Stimulated activated CD8-positive, alpha-beta memory T cell treated with anti-CD3 and anti-CD28 coated beads, Interleukin-15, amount 100 ng/mL, for 24 hours (primary cell): ENCODE measurements around the gene SIVA1.

Experiments used
- DNase-seq: peaks from one replicate; pipeline ENCODE4 v3.0.0-alpha.2; 2020; ENCODE audit warnings: low read depth

SIVA1 gene

GRCh38 chr14:104752735-104753527, at the start of gene SIVA1:
TSS of gene SIVA1 (plus strand) at chr14:104753147. CDS start at chr14:104753202, 55 bp downstream.
- peak; percentile 98 for DNase-seq

- DNase-seq: no peak
These were observed 49.7 kb upstream of the SIVA1 start for GRCh38 chr14:104703269-104703668.

GRCh38 chr14:104704252-104704651, 48.7 kb upstream of the SIVA1 start:
- no peak for DNase-seq

- DNase-seq: no peak
These were observed 47.5 kb upstream of the SIVA1 start for GRCh38 chr14:104705340-104706047.

GRCh38 chr14:104706733-104707607, 46.0 kb upstream of the SIVA1 start:
- no peak for DNase-seq

GRCh38 chr14:104707608-104708595, 45.0 kb upstream of the SIVA1 start:
- DNase-seq: no peak

GRCh38 chr14:104708606-104709268, 44.2 kb upstream of the SIVA1 start:
- DNase-seq: peak; percentile 51

GRCh38 chr14:104709387-104710039, 43.4 kb upstream of the SIVA1 start:
- DNase-seq: no peak

- DNase-seq: no peak
These were observed 42.7 kb upstream of the SIVA1 start for GRCh38 chr14:104710071-104710735.

- no peak for DNase-seq
These were observed 39.8 kb upstream of the SIVA1 start for GRCh38 chr14:104712881-104713734.

GRCh38 chr14:104714066-104714465, 38.9 kb upstream of the SIVA1 start:
- DNase-seq: no peak

- no peak for DNase-seq
These were observed 38.3 kb upstream of the SIVA1 start for GRCh38 chr14:104714681-104715080.

- DNase-seq: no peak
These were observed 37.5 kb upstream of the SIVA1 start for GRCh38 chr14:104715416-104715815.

GRCh38 chr14:104715871-104716270, 37.1 kb upstream of the SIVA1 start:
- DNase-seq: no peak

- no peak for DNase-seq
These were observed 35.8 kb upstream of the SIVA1 start for GRCh38 chr14:104717137-104717536.

GRCh38 chr14:104717646-104718045, 35.3 kb upstream of the SIVA1 start:
- no peak for DNase-seq

GRCh38 chr14:104718147-104718546, 34.8 kb upstream of the SIVA1 start:
- no peak for DNase-seq

GRCh38 chr14:104718871-104719270, 34.1 kb upstream of the SIVA1 start:
- no peak for DNase-seq

GRCh38 chr14:104719343-104719742, 33.6 kb upstream of the SIVA1 start:
- no peak for DNase-seq
